ENCODE results near the gene EXOG.

The EXOG gene

GRCh38 chr3:38459499-38460048 is 36.6 kb upstream of the EXOG start:
- DNase-seq (ENCODE audit: low read depth, low spot score), result no peak
- no peak overlapping the region for H3K4me3 ChIP-seq (ENCODE audit: low read depth, low read length)
- TF ChIP-seq CTCF (IDR thresholded peaks at IDR 0.05; ENCODE audit: insufficient read depth, low read length, missing control alignments), result no peak
- CTCF ChIA-PET, result no interaction called here
- POLR2A ChIA-PET, result no interaction called here

GRCh38 chr3:38460377-38461270 is 35.5 kb upstream of the EXOG start:
- CTCF ChIA-PET, result interaction anchor here (1.2 kb wide), 1 partner anchor 19 kb away, joined by 5 read pairs; no protein-coding TSS in a partner anchor
- TF ChIP-seq CTCF (IDR thresholded peaks at IDR 0.05; ENCODE audit: insufficient read depth, low read length, missing control alignments), result no peak
- POLR2A ChIA-PET, result no interaction called here
- DNase-seq (ENCODE audit: low read depth, low spot score), result no peak
- H3K4me3 ChIP-seq (ENCODE audit: low read depth, low read length), result no peak overlapping the region

GRCh38 chr3:38465588-38466154 is 30.5 kb upstream of the EXOG start:
- ChIA-PET CTCF (interaction anchor here (1.1 kb wide), 1 partner anchor 14 kb away, joined by 10 read pairs; no protein-coding TSS in a partner anchor), POLR2A (no interaction called here)
- DNase-seq (ENCODE audit: low read depth, low spot score), result no peak
- no peak overlapping the region for H3K4me3 ChIP-seq (ENCODE audit: low read depth, low read length)
- no peak for TF ChIP-seq CTCF (IDR thresholded peaks at IDR 0.05; ENCODE audit: insufficient read depth, low read length, missing control alignments)

GRCh38 chr3:38468765-38469164 is 27.4 kb upstream of the EXOG start:
- H3K4me3 ChIP-seq (ENCODE audit: low read depth, low read length), result no peak overlapping the region
- no peak for DNase-seq (ENCODE audit: low read depth, low spot score)
- no peak for TF ChIP-seq CTCF (IDR thresholded peaks at IDR 0.05; ENCODE audit: insufficient read depth, low read length, missing control alignments)
- ChIA-PET CTCF (interaction anchor here (0.8 to 6.9 kb wide), 4 partner anchors 11 to 123 kb away, joined by 3 to 60 read pairs (median 6); partner anchors contain the start of gene XYLB), POLR2A (no interaction called here)

GRCh38 chr3:38469852-38470251 is 26.3 kb upstream of the EXOG start:
- ChIA-PET POLR2A (no interaction called here), CTCF (interaction anchor here (1.0 to 6.9 kb wide), 3 partner anchors 10 to 52 kb away, joined by 3 to 60 read pairs (median 5); partner anchors contain the start of gene EXOG)
- no peak for DNase-seq (ENCODE audit: low read depth, low spot score)
- no peak overlapping the region for H3K4me3 ChIP-seq (ENCODE audit: low read depth, low read length)
- TF ChIP-seq CTCF (IDR thresholded peaks at IDR 0.05; ENCODE audit: insufficient read depth, low read length, missing control alignments), result no peak
